H9 (cell line): ENCODE measurements around the gene TOR1A. TPM values are rescaled to one million over a fixed set of nuclear protein-coding genes. Genes with fewer than 3 reads are reported as not detected.
A peak's percentile ranks its signal among the peaks of the same experiment; 100 is the strongest.

Experiments
- DNase-seq: peaks from one replicate; pipeline ENCODE4 v3.0.0-alpha.2; 2017
- H2AFZ ChIP-seq: one replicate; pipeline ENCODE4 v1.6.1; 2013; ENCODE audit warnings: mild to moderate bottlenecking, low read length, control low read depth, moderate library complexity
- H2AK5ac ChIP-seq: 2 replicates; pipeline ENCODE4 v1.6.1; 2013; ENCODE audit warnings: low read length, control low read depth, mixed read lengths; ENCODE audit not compliant: insufficient read length
- H2BK120ac ChIP-seq: one replicate; pipeline ENCODE4 v1.6.1; 2013; ENCODE audit warnings: low read depth, mild to moderate bottlenecking, low read length, control low read depth, inconsistent platforms; ENCODE audit not compliant: poor library complexity, severe bottlenecking
- H2BK12ac ChIP-seq: 2 replicates; pipeline ENCODE4 v1.6.1; 2013; ENCODE audit warnings: low read length, control low read depth, mixed read lengths, low read depth; ENCODE audit not compliant: insufficient read length
- H2BK15ac ChIP-seq: 2 replicates; pipeline ENCODE4 v1.6.1; 2013; ENCODE audit warnings: low read depth, low read length, control low read depth
- H2BK20ac ChIP-seq: one replicate; pipeline ENCODE4 v1.6.1; 2013; ENCODE audit warnings: low read depth, mild to moderate bottlenecking, low read length, control low read depth, inconsistent platforms; ENCODE audit not compliant: poor library complexity, severe bottlenecking
- H2BK5ac ChIP-seq: 2 replicates; pipeline ENCODE4 v1.6.1; 2013; ENCODE audit warnings: low read length, control low read depth, mixed read lengths; ENCODE audit not compliant: insufficient read length
- H3K14ac ChIP-seq: 2 replicates; pipeline ENCODE4 v1.6.1; 2013; ENCODE audit warnings: low read length, control low read depth; ENCODE audit not compliant: insufficient read depth
- H3K18ac ChIP-seq: 2 replicates; pipeline ENCODE4 v1.6.1; 2013; ENCODE audit warnings: low read depth, mild to moderate bottlenecking, mixed read lengths, low read length, control low read depth; ENCODE audit not compliant: insufficient read length
- H3K23ac ChIP-seq: 2 replicates; pipeline ENCODE4 v1.6.1; 2013; ENCODE audit warnings: low read length, control low read depth, mixed read lengths, low read depth; ENCODE audit not compliant: insufficient read length
- H3K23me2 ChIP-seq: 2 replicates; pipeline ENCODE4 v1.6.1; 2013; ENCODE audit warnings: low read depth, mild to moderate bottlenecking, mixed read lengths, low read length, control low read depth; ENCODE audit not compliant: insufficient read length, poor library complexity, severe bottlenecking
- H3K27ac ChIP-seq: 2 replicates; pipeline ENCODE4 v1.5.1; 2013; ENCODE audit warnings: low read length, control low read depth, mixed read lengths, low read depth; ENCODE audit not compliant: insufficient read length
- H3K27me3 ChIP-seq: 2 replicates; pipeline ENCODE4 v1.6.1; 2013; ENCODE audit warnings: low read length, control low read depth, inconsistent platforms; ENCODE audit not compliant: insufficient read depth
- H3K4ac ChIP-seq: 2 replicates; pipeline ENCODE4 v1.6.1; 2013; ENCODE audit warnings: low read depth, mild to moderate bottlenecking, control low read depth, inconsistent platforms, low read length, moderate library complexity
- H3K4me1 ChIP-seq: 2 replicates; pipeline ENCODE4 v1.6.1; 2013; ENCODE audit warnings: low read length, control low read depth, inconsistent platforms; ENCODE audit not compliant: insufficient read depth
- H3K4me2 ChIP-seq: 2 replicates; pipeline ENCODE4 v1.6.1; 2013; ENCODE audit warnings: low read length, control low read depth, mixed read lengths; ENCODE audit not compliant: insufficient read length, insufficient read depth
- H3K56ac ChIP-seq: 2 replicates; pipeline ENCODE4 v1.6.1; 2013; ENCODE audit warnings: low read depth, mild to moderate bottlenecking, mixed read lengths, low read length, control low read depth; ENCODE audit not compliant: insufficient read length
- H3K79me1 ChIP-seq: 2 replicates; pipeline ENCODE4 v1.6.1; 2013; ENCODE audit warnings: low read depth, mild to moderate bottlenecking, moderate library complexity, low read length, control low read depth, inconsistent platforms; ENCODE audit not compliant: insufficient read depth, poor library complexity, severe bottlenecking
- H3K79me2 ChIP-seq: 2 replicates; pipeline ENCODE4 v1.6.1; 2013; ENCODE audit warnings: low read length, control low read depth, inconsistent platforms; ENCODE audit not compliant: insufficient read depth
- H3K9ac ChIP-seq: 2 replicates; pipeline ENCODE4 v1.6.1; 2013; ENCODE audit warnings: low read length, control low read depth, mixed read lengths; ENCODE audit not compliant: insufficient read length; ENCODE audit errors: extremely low read depth
- H3K9me3 ChIP-seq: one replicate; pipeline ENCODE4 v1.6.1; 2013; ENCODE audit warnings: low read depth, low read length, inconsistent platforms; ENCODE audit not compliant: control insufficient read depth
- H3T11ph ChIP-seq: one replicate; pipeline ENCODE4 v1.6.1; 2013; ENCODE audit warnings: mild to moderate bottlenecking, low read length, control low read depth, inconsistent platforms
- H4K20me1 ChIP-seq: one replicate; pipeline ENCODE4 v1.6.1; 2013; ENCODE audit not compliant: control insufficient read depth, insufficient read length, insufficient read depth
- H4K5ac ChIP-seq: 2 replicates; pipeline ENCODE4 v1.6.1; 2013; ENCODE audit warnings: low read depth, mild to moderate bottlenecking, mixed read lengths, low read length, control low read depth; ENCODE audit not compliant: insufficient read length
- H4K8ac ChIP-seq: replicated peaks from 2 replicates; pipeline ENCODE4 v1.6.1; 2013; ENCODE audit warnings: low read length, control low read depth, mixed read lengths, low read depth; ENCODE audit not compliant: insufficient read length
- H4K91ac ChIP-seq: 2 replicates; pipeline ENCODE4 v1.6.1; 2013; ENCODE audit warnings: low read depth, mild to moderate bottlenecking, moderate library complexity, mixed read lengths, low read length, control low read depth; ENCODE audit not compliant: insufficient read length
- H3K27ac Mint-ChIP-seq, 3 experiments: 2 replicates in 2 of 3; 3 replicates in 1 of 3; pipeline ENCODE4 v1.8.0; 2020 to 2021; ENCODE audit warnings: mixed read lengths in 3 of 3, mild to moderate bottlenecking in 1 of 3, moderate library complexity in 1 of 3
- H3K27me3 Mint-ChIP-seq: 2 replicates; pipeline ENCODE4 v1.8.0; 2021; ENCODE audit warnings: low read depth, mild to moderate bottlenecking, moderate library complexity, mixed read lengths
- H3K36me3 Mint-ChIP-seq, 3 experiments: 2 replicates in 2 of 3; 3 replicates in 1 of 3; pipeline ENCODE4 v1.8.0; 2020 to 2021; ENCODE audit warnings: low read depth in 3 of 3, mixed read lengths in 3 of 3; ENCODE audit not compliant: insufficient read depth in 1 of 3
- H3K4me1 Mint-ChIP-seq, 2 experiments: 2 replicates each; pipeline ENCODE4 v1.8.0; 2020; ENCODE audit warnings: mixed read lengths in 2 of 2
- H3K4me3 Mint-ChIP-seq, 2 experiments: 2 replicates in 1 of 2; 3 replicates in 1 of 2; pipeline ENCODE4 v1.8.0; 2020 to 2021; ENCODE audit warnings: mild to moderate bottlenecking in 2 of 2, mixed read lengths in 2 of 2, moderate library complexity in 1 of 2
- H3K9me3 Mint-ChIP-seq, 2 experiments: 2 replicates in 1 of 2; 3 replicates in 1 of 2; pipeline ENCODE4 v1.8.0; 2020; ENCODE audit warnings: mild to moderate bottlenecking in 2 of 2, mixed read lengths in 2 of 2, moderate library complexity in 1 of 2
- CTCF ChIP-seq: fragments of 200-600 bp; sonication (generic); conservative IDR thresholded peaks from 3 replicates; pipeline ENCODE4 v1.8.0; 2021; ENCODE audit warnings: antibody characterized with exemption, mild to moderate bottlenecking
- WGBS: extraction: QIAGEN DNeasy Blood & Tissue Kit; methylation state at CpG from one replicate; pipeline ENCODE4 v1.1.7; 2013; ENCODE audit warnings: missing lambda C conversion rate, low lambda C conversion rate, mixed read lengths; ENCODE audit not compliant: insufficient read length; ENCODE audit errors: extremely low coverage; 5-methylcytosine and 5-hydroxymethylcytosine counted together
- total RNA-seq: library from RNA; stranded (reverse); gene quantifications from 2 replicates; pipeline ENCODE4 v1.2.1, GENCODE V29; 2021

The TOR1A gene
- total RNA-seq, 1 experiment from 2014 or later = 60.1 TPM

- Histone ChIP-seq H4K5ac (no peak overlapping the region), H3K23ac (no peak overlapping the region), H3K9me3 (no peaks in the 10 kb centered on the region), H3K23me2 (peaks cover 6% of the 10 kb centered on the region), H3K9ac (peak overlapping the region; percentile 26), H4K91ac (no peak overlapping the region), H2BK12ac (no peak overlapping the region), H3K4ac (no peak overlapping the region), H3K27me3 (no peaks in the 10 kb centered on the region), H3K4me1 (peaks cover 3% of the 10 kb centered on the region; the same call in 1 of the 2 replicates), H3K4me2 (peak overlapping the region; percentile 87), H2BK5ac (no peak overlapping the region), H3T11ph (no peak overlapping the region), H3K79me1 (no peaks in the 10 kb centered on the region), H3K18ac (no peak overlapping the region), H2BK120ac (no peak overlapping the region), H3K56ac (no peak overlapping the region), H3K79me2 (no peaks in the 10 kb centered on the region), H4K20me1 (no peaks in the 10 kb centered on the region), H2AFZ (no peak overlapping the region), H2AK5ac (no peak overlapping the region), H3K14ac (no peak overlapping the region), H3K27ac (no peak overlapping the region), H4K8ac (no peak overlapping the region), H2BK20ac (no peak overlapping the region), H2BK15ac (no peak overlapping the region)
- peaks cover 13 to 34% (median 20%) of the 10 kb centered on the region in 3 experiments; a peak in 6 of 7 replicates for H3K36me3 Mint-ChIP-seq
- no peak for TF ChIP-seq CTCF
- DNase-seq = no peak
- no peaks in the 10 kb centered on the region for H3K27me3 Mint-ChIP-seq
- H3K4me1 Mint-ChIP-seq = peaks cover 6 to 10% of the 10 kb centered on the region in 2 experiments
- no peaks in the 10 kb centered on the region; a peak in 1 of 5 replicates for H3K9me3 Mint-ChIP-seq
- H3K4me3 Mint-ChIP-seq = peak overlapping the region; percentile 81
- no CpG with 5 or more reads among the region's 14 CpGs for WGBS
- H3K27ac Mint-ChIP-seq = 0 out of 7 replicates have a peak overlapping the region, but pooled peaks of 1 of the 3 experiments have one; percentile 39
Observed at GRCh38 chr9:129803676-129804060, 20.3 kb downstream of the TOR1A start.
